ENCODE results near the gene BLOC1S6.

BLOC1S6 gene

DNA sequence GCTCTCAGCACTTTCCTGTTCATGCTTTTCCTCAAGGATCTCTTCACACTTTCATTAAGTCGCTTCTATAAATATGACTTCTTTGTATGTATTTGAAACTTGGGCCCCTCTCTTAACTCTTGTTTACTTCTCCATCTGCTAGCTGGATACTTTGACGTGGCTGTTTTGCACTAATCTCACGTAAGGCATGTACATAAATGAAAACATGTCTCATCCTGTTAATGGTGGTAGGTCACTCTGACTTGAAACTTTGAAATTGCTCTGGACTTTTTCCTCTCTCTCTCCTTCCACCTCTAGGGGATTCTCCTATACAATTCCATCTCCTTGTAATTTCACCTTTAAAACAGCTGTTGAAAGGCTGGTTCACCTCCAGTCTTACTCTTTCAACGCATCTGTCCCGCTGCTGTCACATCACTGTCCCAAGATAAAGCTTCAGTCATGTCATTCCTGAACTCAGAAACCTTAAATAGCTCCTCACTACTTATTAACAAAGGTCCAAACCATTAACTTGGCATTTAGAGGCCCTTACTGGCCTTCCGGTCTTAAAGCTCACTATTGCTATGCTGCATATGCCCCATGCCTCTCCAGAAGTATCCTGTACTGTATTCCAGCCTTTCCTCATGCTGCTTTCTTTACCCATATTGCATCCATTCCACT lies 1.2 kb downstream of the BLOC1S6 start:
- DNase-seq (ENCODE audit: low read depth in 2 of 2): no peak

DNA sequence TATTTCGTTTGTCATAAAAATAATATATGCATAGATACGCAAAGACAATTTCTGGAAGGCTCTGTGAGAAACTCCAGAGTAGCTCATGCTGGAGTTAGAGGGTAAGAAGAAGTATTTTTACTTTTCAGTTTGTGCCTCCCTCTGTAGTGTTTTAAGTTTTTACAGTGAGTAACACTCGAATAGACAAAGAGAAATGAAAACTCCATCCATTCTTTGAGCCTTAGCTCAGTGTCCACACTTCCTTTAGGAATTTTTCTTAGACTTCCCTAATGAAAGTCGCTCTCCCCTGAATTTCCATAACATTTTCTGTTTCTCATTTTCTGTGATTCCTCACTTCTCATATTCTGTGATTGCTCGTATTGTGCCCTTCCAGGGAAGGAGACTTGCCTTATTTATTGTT lies 2.1 kb downstream of the BLOC1S6 start:
- no peak for DNase-seq (ENCODE audit: low read depth in 2 of 2)

DNA sequence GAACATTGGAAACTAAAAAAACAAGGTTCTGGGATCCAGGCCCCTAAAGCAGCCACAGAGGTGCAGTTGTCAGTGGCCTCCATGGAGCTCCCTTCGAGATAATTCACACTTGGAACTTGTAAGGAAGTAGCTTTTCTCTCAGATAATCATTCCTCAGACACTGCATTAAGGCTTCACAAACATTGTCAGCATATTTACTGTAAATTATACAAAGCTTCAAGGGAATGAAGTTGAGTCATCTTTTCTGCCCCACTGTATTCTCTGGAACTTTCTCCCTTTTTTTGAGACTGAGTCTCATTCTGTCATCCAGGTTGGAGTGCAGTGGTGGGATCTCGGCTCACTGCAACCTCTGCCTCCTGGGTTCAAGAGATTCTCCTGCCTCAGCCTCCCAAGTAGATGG lies 7.1 kb downstream of the BLOC1S6 start:
- no peak for DNase-seq (ENCODE audit: low read depth in 2 of 2)

GRCh38 chr15:45594835-45595530 lies 7.8 kb downstream of the BLOC1S6 start:
- no peak for DNase-seq (ENCODE audit: low read depth in 2 of 2)

DNA sequence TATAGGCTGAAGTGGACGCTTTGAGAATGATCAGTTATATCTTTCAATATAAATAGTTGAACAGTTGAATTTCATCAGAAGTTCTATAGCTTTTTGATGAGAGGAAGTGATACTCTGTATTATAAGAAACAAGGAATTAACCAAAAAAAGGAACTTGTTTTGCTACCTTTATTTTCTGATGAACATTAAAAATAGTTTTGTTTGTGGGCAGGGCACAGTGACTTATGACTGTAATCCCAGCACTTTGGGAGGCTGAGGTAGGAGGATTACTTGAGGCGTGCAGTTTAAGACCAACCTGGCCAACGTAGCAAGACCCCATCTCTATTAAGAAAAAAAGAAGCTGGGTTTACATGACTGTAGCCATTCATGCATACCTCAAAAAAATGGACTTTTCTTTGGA lies 16.7 kb downstream of the BLOC1S6 start:
- no peak for DNase-seq (ENCODE audit: low read depth in 2 of 2)

GRCh38 chr15:45604326-45604725 lies 17.1 kb downstream of the BLOC1S6 start:
- no peak for DNase-seq (ENCODE audit: low read depth in 2 of 2)

- DNase-seq (ENCODE audit: low read depth in 2 of 2): no peak
Observed at GRCh38 chr15:45606413-45606812, 19.2 kb downstream of the BLOC1S6 start.

GRCh38 chr15:45606841-45607240 lies 19.7 kb downstream of the BLOC1S6 start:
- no peak for DNase-seq (ENCODE audit: low read depth in 2 of 2)

DNA sequence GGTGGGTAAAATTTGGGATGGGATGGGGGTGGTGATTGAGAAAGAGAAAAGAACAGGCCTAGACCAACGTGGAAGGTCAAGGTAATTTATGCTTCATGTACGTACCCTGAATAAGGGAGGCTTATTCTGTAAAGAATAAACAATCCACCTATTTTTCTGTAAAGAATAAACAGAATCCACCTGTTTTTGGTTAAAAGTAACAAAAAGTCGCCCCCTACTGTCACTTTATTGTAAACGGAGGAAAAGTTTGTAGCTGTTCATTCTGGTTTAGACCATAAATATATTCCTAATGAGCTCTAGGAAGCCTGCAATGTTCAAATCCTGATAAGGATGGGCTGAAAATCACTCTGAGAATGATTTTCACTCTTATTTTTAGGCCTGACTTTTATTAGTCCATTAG lies 24.1 kb downstream of the BLOC1S6 start:
- no peak for DNase-seq (ENCODE audit: low read depth in 2 of 2)

DNA sequence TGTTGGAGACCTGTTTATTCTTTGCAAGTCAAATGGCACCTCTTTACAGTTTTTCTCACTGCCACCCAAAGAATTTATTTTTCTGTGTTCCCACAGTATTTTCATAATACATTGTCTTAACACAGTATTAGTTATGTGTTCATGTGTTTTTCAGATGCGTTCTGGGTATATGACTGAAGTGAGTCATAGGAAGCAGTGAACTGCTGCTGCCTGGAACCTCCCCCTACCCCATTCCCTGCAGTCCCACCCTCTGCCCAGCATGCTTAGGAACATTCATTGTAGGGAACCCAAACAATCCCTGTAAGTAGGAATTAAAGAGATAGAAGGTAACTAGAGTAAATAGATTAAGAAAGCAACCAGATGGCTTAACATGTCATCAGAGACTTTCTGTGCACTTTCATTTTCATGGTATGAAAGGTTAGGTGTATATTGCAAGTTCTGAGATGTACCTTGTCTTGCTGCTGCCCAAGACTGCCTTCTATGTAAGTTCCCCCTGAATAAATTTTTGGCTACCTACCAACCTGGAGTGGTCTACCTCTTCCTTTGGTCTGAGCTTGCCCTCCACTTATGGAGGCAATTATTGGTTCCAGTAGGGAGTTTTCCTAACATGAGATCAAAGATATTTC lies 25.7 kb downstream of the BLOC1S6 start:
- no peak for DNase-seq (ENCODE audit: low read depth in 2 of 2)

- no peak for DNase-seq (ENCODE audit: low read depth in 2 of 2)
Observed at GRCh38 chr15:45616901-45617323, 29.7 kb downstream of the BLOC1S6 start.

- no peak for DNase-seq (ENCODE audit: low read depth in 2 of 2)
Observed at GRCh38 chr15:45618813-45619212, 31.6 kb downstream of the BLOC1S6 start.

DNA sequence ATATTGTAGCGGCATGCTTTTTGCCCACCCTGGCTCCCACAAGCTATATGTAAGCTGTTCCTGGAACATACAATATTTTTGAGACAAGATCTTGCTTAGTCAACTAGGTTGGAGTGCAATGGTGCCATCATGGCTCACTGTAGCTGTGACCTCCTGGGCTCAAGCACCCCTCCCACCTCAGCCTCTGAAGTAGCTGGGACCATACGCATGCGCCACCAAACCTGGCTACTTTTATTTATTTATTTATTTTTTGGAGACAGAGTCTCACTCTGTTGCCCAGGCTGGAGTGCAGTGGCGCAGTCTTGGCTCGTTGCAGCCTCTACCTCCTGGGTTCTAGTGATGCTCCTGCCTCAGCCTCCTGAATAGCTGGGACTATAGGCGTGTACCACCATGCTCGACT lies 41.0 kb downstream of the BLOC1S6 start:
- DNase-seq (ENCODE audit: low read depth in 2 of 2): no peak

- DNase-seq (ENCODE audit: low read depth in 2 of 2): no peak
Observed at GRCh38 chr15:45630917-45631691, 43.9 kb downstream of the BLOC1S6 start.

- DNase-seq (ENCODE audit: low read depth in 2 of 2): no peak
Observed at GRCh38 chr15:45631776-45632175, 44.6 kb downstream of the BLOC1S6 start.

DNA sequence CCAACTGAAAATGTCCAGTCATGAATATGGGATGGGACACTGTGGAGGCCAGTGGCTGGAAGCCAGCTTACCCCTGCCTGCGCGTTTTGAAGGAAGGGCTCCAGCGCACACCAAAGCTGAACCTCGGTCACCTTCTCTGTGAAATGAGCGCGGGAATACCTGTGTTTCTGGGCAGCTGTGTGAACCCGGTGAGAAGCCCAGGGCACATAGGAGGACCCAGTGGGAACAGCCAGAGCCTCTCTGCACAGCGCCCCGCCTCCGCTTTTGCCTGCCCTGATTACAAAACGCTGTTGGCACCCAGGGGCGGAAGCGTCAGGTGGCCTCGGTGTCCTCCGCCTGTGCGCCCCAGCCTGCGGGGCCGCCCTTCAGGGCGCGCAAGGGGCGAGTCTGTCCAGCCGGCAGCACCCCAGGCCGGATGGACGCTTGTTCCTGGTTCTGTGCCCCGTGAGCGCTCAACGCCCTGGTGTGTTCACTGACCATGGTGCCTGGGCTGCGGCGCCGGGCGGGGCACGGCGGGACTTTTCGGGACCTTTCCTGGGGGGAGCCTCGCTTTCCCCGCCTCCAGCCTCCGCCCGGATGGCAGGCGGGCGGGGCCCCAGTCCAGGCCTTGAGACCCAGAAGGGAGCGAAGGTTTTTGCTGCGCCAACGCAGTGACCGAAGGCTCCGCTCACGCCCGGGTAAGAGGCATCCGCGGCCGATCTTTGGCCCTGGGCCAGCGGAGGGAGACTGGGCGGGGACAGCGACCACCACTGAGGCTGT lies 47.4 kb downstream of the BLOC1S6 start, which contains the start of gene SQOR:
TSS of gene SQOR (plus strand) at position 598 of the 759 bp plus-strand sequence. CDS start 23,895 bp downstream, outside the sequence.
- peak; percentile 34 to 41 for DNase-seq (ENCODE audit: low read depth in 2 of 2)

DNA sequence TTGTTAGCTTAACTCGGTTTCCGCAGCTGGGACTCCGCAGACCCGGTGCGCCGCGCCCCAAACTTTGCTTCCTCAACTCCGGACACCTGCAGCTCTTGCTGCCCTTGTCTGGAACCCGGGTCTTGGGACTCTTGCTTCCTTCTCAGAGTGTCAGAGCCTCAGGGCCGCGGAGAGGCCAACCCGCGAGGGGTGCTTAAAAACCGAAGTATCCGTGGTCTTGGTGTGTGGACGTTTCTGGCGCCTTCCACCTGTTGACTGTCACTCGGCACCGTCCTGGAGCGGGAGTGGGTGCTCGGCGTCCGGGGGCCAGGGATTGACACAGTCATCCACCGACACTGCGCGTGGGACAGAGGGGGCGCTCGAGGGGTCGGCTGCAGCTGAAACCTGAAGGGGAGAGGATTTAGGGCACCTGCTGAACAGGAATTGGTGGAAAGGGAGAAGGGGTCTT lies 48.0 kb downstream of the BLOC1S6 start:
- peak; percentile 32 to 35 for DNase-seq (ENCODE audit: low read depth in 2 of 2)

- no peak for DNase-seq (ENCODE audit: low read depth in 2 of 2)
Observed at GRCh38 chr15:45635763-45636292, 48.6 kb downstream of the BLOC1S6 start.

GRCh38 chr15:45637141-45637540 lies 50.0 kb downstream of the BLOC1S6 start:
- no peak for DNase-seq (ENCODE audit: low read depth in 2 of 2)

DNA sequence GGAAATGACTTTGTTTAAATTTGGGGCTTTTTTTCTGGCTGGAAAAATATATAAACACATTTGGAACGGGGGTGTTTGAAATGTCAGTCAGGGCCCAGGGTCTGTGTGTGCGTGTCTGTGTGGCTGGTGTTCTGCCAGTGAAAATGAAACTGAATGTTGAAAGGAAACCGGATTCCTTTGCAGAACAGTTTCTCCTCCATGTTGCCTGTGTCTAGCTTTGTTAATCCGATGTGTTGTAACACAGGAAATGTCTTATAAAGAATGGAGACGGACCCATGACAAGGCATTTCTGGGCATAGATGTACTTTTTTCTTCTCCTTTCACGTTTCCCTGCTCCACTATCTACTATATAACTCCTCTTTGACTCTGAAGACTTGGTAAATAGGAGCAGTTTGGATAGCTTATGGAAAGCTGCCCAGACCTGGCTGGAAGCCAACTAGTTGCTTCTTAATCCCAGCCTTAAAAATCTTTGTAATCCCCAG lies 50.4 kb downstream of the BLOC1S6 start:
- DNase-seq (ENCODE audit: low read depth in 2 of 2): peak in 1 of 2 donors; percentile 32

GRCh38 chr15:45640616-45641015 lies 53.4 kb downstream of the BLOC1S6 start:
- no peak for DNase-seq (ENCODE audit: low read depth in 2 of 2)
